GM12864 (cell line): ENCODE measurements around the gene RNF166.
A peak's percentile ranks its signal among the peaks of the same experiment; 100 is the strongest.

Experiments
- DNase-seq: peaks from one replicate; pipeline ENCODE4 v3.0.0-alpha.2; 2011; ENCODE audit warnings: low read depth
- H3K4me3 ChIP-seq: 2 replicates; pipeline ENCODE4 v1.5.1; 2011; ENCODE audit warnings: mild to moderate bottlenecking, low read depth, low read length, control low read depth
- TF ChIP-seq, protein P1 (sequence below): IDR thresholded peaks from 2 replicates; pipeline ENCODE4 v1.5.1; 2011; ENCODE audit warnings: low read depth, mild to moderate bottlenecking, moderate library complexity, low read length, control low read depth, inconsistent platforms; ENCODE audit errors: missing control alignments

Gene RNF166

GRCh38 chr16:88700322-88700635 lies 5.9 kb downstream of the RNF166 start:
- TF ChIP-seq, protein P1, sequence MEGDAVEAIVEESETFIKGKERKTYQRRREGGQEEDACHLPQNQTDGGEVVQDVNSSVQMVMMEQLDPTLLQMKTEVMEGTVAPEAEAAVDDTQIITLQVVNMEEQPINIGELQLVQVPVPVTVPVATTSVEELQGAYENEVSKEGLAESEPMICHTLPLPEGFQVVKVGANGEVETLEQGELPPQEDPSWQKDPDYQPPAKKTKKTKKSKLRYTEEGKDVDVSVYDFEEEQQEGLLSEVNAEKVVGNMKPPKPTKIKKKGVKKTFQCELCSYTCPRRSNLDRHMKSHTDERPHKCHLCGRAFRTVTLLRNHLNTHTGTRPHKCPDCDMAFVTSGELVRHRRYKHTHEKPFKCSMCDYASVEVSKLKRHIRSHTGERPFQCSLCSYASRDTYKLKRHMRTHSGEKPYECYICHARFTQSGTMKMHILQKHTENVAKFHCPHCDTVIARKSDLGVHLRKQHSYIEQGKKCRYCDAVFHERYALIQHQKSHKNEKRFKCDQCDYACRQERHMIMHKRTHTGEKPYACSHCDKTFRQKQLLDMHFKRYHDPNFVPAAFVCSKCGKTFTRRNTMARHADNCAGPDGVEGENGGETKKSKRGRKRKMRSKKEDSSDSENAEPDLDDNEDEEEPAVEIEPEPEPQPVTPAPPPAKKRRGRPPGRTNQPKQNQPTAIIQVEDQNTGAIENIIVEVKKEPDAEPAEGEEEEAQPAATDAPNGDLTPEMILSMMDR, result no peak
- no peak overlapping the region for H3K4me3 ChIP-seq
- DNase-seq, result no peak

DNA sequence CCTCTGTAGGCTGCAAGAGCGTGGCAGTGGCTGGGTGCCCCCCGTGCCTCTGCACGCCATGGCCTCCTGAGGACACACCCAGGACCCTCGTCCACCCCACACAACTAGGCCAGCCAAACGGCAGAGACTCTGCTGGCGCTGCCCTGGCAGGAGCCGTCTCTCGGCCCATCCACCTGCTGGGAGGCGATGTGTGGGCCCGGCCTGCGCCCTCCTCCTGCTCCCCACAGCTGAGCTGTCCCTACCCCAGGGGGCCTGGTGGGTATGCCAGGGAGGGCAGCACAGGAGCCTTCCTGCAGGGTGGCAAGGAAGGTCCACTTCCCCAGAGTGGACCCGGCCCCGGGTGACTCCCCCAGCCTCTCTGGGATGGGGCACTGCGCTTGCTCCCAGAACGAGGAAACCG lies 7.0 kb downstream of the RNF166 start:
- TF ChIP-seq, protein P1, result no peak
- DNase-seq, result no peak
- H3K4me3 ChIP-seq, result no peak overlapping the region

GRCh38 chr16:88698646-88699045 lies 7.6 kb downstream of the RNF166 start:
- DNase-seq, result no peak
- no peak overlapping the region for H3K4me3 ChIP-seq
- TF ChIP-seq, protein P1, result no peak

- TF ChIP-seq, protein P1, result peak; percentile 24
- DNase-seq, result no peak
- H3K4me3 ChIP-seq, result no peak overlapping the region
Measured at GRCh38 chr16:88697831-88698615, 8.2 kb downstream of the RNF166 start.

DNA sequence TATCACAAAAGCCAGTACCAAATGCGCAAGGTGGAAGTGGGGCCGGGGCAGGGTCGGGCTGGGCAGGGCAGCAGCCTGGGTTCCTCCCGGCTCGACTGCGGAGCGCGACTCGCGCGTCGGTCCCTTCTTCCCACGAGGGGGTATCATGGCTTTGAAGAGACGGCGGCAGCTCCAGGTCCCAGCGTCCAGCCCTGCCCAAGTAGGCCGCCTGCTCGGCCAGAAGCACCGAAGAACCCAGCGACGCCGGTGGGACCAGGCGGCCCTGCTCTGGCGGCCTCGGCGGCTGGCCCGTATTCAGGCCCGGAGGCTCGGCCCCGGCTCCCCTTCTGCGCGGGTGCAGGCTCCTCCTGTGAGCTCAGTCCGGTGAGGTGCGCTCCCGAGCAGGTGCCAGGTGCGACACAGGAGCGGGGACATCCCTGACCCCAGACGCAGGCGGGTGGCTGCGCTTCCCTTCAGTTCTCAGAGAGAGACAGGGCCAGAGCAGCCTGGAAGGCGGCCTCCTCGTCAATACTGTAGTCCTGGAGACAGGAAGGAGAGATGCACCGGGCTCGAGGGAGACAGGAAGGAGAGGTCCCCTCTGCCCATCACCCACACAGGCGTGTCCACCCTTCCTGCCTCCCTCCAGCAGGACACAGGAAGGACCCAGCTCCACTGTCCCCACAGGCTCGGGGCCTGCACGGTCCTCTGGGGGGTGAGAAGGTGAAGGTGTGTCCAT lies 8.9 kb downstream of the RNF166 start:
- TF ChIP-seq, protein P1, result no peak
- H3K4me3 ChIP-seq, result no peak overlapping the region
- DNase-seq, result no peak

DNA sequence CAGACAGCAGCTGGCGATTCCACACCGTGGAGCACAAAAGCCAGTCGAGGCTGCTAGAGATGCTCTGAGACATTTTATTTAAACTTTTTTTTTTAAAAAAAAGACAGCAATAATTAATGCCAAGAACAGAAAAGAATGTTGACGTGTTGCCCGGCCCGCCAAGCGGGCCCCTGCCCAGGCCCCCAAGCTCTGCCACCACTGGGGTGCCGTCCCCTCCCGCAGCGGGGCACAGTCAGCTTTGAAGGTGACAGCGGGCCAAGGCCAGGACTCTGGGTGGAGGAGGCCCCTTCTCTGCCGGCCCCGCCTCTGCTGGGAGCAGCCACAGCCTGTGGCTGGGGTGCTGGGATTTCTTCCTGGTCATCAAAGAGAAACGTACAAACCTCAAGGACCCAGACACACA lies 9.8 kb downstream of the RNF166 start:
- TF ChIP-seq, protein P1, result no peak
- no peak for DNase-seq
- H3K4me3 ChIP-seq, result no peak overlapping the region
